Endothelial cell (in vitro differentiated cells): ENCODE results near the gene TFCP2L1. TPM values are rescaled to one million over a fixed set of nuclear protein-coding genes. Genes with fewer than 3 reads are reported as not detected.
"Not testable (repeated sequence)": the region's sequence is repeated elsewhere in the genome, so short reads cannot be mapped to it uniquely, and the experiment has no call there.

ENCODE experiments used
- DNase-seq: peaks from one replicate; pipeline ENCODE4 v3.0.0; 2021; ENCODE audit warnings: low spot score
- H3K27ac Mint-ChIP-seq: one replicate; pipeline ENCODE4 v1.8.0; 2021; ENCODE audit warnings: mixed read lengths, inconsistent platforms; ENCODE audit not compliant: unreplicated experiment
- H3K27me3 Mint-ChIP-seq: one replicate; pipeline ENCODE4 v1.8.0; 2021; ENCODE audit warnings: mild to moderate bottlenecking, moderate library complexity, mixed read lengths, inconsistent platforms; ENCODE audit not compliant: unreplicated experiment
- H3K36me3 Mint-ChIP-seq: one replicate; pipeline ENCODE4 v1.8.0; 2021; ENCODE audit warnings: mild to moderate bottlenecking, low read depth, mixed read lengths, inconsistent platforms; ENCODE audit not compliant: unreplicated experiment
- H3K4me1 Mint-ChIP-seq: one replicate; pipeline ENCODE4 v1.8.0; 2021; ENCODE audit warnings: mild to moderate bottlenecking, mixed read lengths, inconsistent platforms; ENCODE audit not compliant: unreplicated experiment
- H3K4me3 Mint-ChIP-seq: one replicate; pipeline ENCODE4 v1.8.0; 2021; ENCODE audit warnings: mild to moderate bottlenecking, mixed read lengths, inconsistent platforms; ENCODE audit not compliant: unreplicated experiment
- H3K9me3 Mint-ChIP-seq: one replicate; pipeline ENCODE4 v1.8.0; 2021; ENCODE audit warnings: mixed read lengths, inconsistent platforms; ENCODE audit not compliant: unreplicated experiment
- CTCF ChIP-seq: fragments of 200-600 bp; sonication (generic); IDR thresholded peaks from one replicate; pipeline ENCODE4 v1.5.0; 2021; ENCODE audit warnings: antibody characterized with exemption; ENCODE audit not compliant: unreplicated experiment
- total RNA-seq: library from RNA; stranded (reverse); fragmentation: NEBNext Ultra II Directional; extraction: Animal tissue kit (Norgen Biotek cat#: 25700); gene quantifications from one replicate; pipeline ENCODE4 v1.2.1, GENCODE V29; 2021; ENCODE audit not compliant: unreplicated experiment

The TFCP2L1 gene
- total RNA-seq, 1 donor from 2014 or later = 1.7 TPM

- no peak for TF ChIP-seq CTCF
- no peaks in the 10 kb centered on the region for H3K9me3 Mint-ChIP-seq
- no peak for DNase-seq
- H3K27me3 Mint-ChIP-seq = peaks cover 4% of the 10 kb centered on the region
- H3K36me3 Mint-ChIP-seq = no peaks in the 10 kb centered on the region
- no peak overlapping the region for H3K27ac Mint-ChIP-seq
- H3K4me1 Mint-ChIP-seq = no peaks in the 10 kb centered on the region
- H3K4me3 Mint-ChIP-seq = no peak overlapping the region
These were observed 51.4 kb downstream of the TFCP2L1 start for GRCh38 chr2:121233486-121234110.

- H3K27me3 Mint-ChIP-seq = peaks cover 4% of the 10 kb centered on the region
- no peak overlapping the region for H3K27ac Mint-ChIP-seq
- TF ChIP-seq CTCF = no peak
- H3K36me3 Mint-ChIP-seq = no peaks in the 10 kb centered on the region
- no peaks in the 10 kb centered on the region for H3K4me1 Mint-ChIP-seq
- no peaks in the 10 kb centered on the region for H3K9me3 Mint-ChIP-seq
- DNase-seq = no peak
- H3K4me3 Mint-ChIP-seq = no peak overlapping the region
These were observed 52.3 kb downstream of the TFCP2L1 start for GRCh38 chr2:121232626-121233265.

- Mint-ChIP-seq H3K27me3 (peaks cover 4% of the 10 kb centered on the region), H3K36me3 (no peaks in the 10 kb centered on the region), H3K4me3 (no peak overlapping the region), H3K9me3 (no peaks in the 10 kb centered on the region), H3K27ac (no peak overlapping the region), H3K4me1 (no peaks in the 10 kb centered on the region)
- TF ChIP-seq CTCF = no peak
- no peak for DNase-seq
These were observed 53.5 kb downstream of the TFCP2L1 start for GRCh38 chr2:121231385-121232000.

- Mint-ChIP-seq H3K36me3 (no peaks in the 10 kb centered on the region), H3K9me3 (no peaks in the 10 kb centered on the region), H3K4me1 (no peaks in the 10 kb centered on the region), H3K4me3 (no peak overlapping the region), H3K27me3 (peaks cover 4% of the 10 kb centered on the region), H3K27ac (no peak overlapping the region)
- no peak for TF ChIP-seq CTCF
- no peak for DNase-seq
These were observed 56.5 kb downstream of the TFCP2L1 start for GRCh38 chr2:121228521-121228920.

GRCh38 chr2:121227381-121228144 lies 57.4 kb downstream of the TFCP2L1 start:
- not testable (repeated sequence) for H3K4me3 Mint-ChIP-seq, H3K27ac Mint-ChIP-seq, H3K4me1 Mint-ChIP-seq, DNase-seq, H3K36me3 Mint-ChIP-seq, H3K27me3 Mint-ChIP-seq, H3K9me3 Mint-ChIP-seq

GRCh38 chr2:121225681-121226080 lies 59.3 kb downstream of the TFCP2L1 start:
- not testable (repeated sequence) for H3K4me1 Mint-ChIP-seq, H3K9me3 Mint-ChIP-seq, H3K36me3 Mint-ChIP-seq, H3K4me3 Mint-ChIP-seq, DNase-seq, H3K27me3 Mint-ChIP-seq, H3K27ac Mint-ChIP-seq
